Fibroblast of upper back skin (primary cell): ENCODE results near the gene PDCD4.
"Not testable (repeated sequence)": the region's sequence is repeated elsewhere in the genome, so short reads cannot be mapped to it uniquely, and the experiment has no call there.

Source experiments
- DNase-seq: peaks from one replicate; pipeline ENCODE4 v3.0.0-alpha.2; 2013

The PDCD4 gene

GRCh38 chr10:110862961-110863360 lies 8.8 kb upstream of the PDCD4 start:
- DNase-seq, result no peak

GRCh38 chr10:110863361-110863760 lies 8.4 kb upstream of the PDCD4 start:
- DNase-seq, result peak; percentile 34

- DNase-seq, result no peak
Observed at GRCh38 chr10:110863956-110864355, 7.8 kb upstream of the PDCD4 start.

DNA sequence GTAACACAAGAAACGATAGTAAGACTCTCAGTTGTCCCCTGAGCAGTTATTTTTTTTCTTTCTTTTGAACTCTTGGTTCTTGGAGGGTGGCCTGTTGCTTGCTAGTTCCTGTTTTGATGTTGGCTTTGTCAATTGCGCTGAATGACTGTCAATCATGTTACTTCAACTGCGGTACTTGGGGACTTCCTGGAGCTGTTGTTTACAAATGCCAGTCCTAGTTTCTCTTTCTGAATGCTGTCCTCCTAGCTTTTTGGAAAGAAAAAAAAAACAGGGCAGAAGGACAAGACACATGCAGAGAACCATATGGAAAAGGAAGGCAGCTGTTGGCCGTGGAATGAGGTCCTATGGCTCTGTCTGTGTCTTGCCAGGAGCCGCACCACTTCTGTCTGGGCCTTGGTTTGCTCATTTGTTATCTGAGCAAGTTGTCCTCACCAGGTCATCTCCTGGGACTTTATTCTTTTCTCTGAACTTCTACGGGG lies 7.0 kb upstream of the PDCD4 start:
- DNase-seq, result no peak

DNA sequence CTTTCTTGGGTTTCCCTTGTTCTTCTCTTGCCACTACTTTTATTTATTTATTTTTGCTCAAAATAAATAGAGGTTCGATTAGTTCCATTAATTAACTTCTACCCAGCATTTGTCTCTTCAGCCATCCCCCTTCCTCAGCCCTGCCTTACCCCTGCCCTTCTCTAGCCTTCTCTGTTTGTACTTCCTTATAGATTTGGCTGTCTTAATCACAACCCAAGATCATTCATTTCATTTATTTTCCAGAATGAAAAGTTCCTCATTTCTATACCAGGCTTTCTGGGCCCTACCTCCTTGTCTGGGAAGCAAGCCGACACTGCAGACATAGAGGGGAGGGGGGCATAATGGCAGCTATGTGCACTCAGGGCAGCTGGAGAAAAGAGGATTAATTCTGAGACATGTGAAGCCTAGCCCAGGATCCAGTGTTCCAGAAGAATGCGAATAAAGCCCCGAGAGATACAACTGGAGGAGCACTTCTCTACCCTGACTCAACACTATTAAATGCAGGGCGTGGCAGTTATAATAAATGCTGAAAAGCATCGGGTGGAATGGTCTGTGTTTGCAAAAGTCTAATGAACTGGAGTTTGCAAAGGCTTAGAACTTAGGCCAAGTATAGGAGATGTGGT lies 6.4 kb upstream of the PDCD4 start:
- peak; percentile 80 for DNase-seq

DNA sequence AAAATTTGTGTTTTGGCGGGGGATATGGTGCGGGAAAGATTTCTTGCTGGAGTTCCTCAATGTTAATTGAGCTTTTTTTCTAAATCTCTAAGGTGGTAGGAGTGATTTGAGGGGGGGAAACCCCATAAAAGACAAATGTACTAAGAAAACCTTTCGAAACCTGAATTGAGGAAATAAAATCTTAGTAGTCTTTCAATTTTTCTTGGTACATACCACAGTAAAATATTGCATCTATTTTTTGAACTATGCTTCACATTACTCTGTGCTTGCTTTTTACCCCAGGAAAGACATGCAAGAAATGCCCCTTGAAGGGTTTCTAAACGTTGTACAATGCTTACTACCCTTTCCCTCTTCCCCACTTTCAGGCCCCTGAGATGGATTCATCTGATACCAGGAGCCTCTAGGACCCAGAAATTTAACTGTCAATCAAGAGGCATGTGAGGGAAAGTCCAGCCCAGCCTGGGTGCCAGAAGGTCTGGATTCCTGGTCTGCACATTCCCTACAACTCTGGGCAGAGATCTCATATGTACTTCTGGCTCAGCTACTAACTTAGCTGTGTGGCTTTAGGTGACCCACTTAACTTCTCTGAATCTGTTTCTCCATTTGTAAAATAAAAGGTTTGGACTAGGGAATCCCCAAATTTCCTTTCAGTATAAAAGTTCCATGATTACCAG lies 5.8 kb upstream of the PDCD4 start:
- DNase-seq, result no peak

- DNase-seq, result not testable (repeated sequence)
Observed at GRCh38 chr10:110867011-110867806, 4.5 kb upstream of the PDCD4 start.

DNA sequence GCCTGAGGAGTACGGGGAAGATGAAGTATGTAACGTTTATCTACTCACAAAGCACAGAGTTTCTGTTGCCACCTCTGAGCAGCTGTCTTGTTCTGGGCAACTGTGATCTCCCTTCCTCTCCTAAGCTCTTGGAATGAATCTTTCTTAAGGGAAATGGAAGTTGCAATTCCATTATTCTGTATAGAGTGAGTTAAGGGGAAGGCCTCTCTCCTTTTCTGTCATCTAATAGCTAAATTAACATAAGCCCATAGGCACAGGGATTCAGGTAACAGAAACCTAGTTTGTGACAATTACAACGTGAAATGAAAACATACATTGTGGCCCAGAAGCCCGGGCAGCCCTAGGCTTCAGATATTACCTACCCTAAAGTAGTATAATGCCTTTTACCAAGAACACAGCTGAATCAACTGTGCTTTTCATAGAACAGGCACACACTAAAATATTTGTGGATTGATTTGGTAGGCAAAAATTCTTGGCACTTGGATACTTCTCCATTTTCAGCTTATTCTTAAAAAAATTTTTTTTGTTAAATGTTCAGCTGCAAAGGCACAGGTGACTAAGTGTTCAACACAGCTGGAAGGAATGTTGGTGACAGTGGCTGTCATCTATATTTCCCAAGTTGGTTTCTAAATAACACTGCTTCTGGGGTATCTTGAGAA lies 3.8 kb upstream of the PDCD4 start:
- DNase-seq, result no peak

- DNase-seq, result no peak
Observed at GRCh38 chr10:110868981-110869380, 2.7 kb upstream of the PDCD4 start.

GRCh38 chr10:110870823-110871297 lies 868 bp upstream of the PDCD4 start:
- no peak for DNase-seq

GRCh38 chr10:110872145-110872983 lies 636 bp downstream of the PDCD4 start:
- peak; percentile 87 for DNase-seq

- no peak for DNase-seq
Observed at GRCh38 chr10:110872984-110873923, 1.5 kb downstream of the PDCD4 start.

DNA sequence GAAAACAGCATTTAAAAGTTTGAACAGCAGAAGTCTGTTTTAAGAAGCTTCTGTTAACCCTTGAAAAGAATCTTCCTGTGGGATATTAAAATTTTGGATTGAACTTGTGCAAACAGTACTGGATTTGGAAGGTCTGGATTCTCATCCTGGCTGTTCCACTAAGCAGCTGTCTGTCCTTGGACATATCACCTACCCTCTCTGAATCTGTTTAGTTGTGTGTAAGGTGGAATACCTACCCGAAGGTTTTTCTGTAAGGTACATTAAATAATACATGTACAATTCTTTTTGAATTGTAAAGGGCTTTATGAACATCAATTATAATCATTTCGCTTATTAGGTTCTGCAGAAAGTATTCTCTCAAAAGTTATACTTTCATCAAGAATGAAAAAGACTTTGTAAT lies 2.2 kb downstream of the PDCD4 start:
- no peak for DNase-seq

DNA sequence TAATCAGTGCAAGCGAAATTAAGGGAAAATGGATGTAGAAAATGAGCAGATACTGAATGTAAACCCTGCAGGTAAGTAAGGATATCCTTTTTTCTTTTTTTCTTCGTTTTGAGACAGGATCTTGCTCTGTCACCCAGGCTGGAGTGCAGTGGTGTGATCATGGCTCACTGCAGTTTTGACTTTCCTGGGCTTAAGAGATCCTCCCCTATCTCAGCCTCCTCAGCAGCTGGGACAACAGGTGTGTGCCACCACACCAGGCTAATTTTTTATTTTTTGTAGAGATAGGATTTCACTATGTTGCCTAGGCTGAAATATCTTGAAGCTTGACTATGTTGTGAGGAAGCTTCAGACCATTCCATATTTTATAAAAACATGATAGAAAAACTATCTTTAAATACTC lies 4.3 kb downstream of the PDCD4 start:
- no peak for DNase-seq

DNA sequence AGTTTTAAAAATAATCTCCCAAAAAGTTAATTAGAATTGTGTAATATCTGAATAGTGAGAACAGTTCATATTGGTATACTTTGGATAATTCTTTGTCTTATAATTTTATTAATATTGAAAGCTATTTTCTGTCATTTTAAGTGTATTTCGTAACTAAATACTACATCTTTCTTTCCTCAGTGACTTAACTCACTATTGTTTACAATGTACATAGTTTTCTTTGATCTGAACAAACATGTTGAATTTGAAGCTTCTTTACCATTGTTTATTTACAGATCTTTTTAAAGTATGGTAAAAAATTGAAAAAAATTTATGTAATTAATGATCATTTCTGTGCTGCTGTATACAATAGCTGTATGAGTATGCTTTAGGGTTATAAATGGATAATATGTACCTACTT lies 5.1 kb downstream of the PDCD4 start:
- no peak for DNase-seq

DNA sequence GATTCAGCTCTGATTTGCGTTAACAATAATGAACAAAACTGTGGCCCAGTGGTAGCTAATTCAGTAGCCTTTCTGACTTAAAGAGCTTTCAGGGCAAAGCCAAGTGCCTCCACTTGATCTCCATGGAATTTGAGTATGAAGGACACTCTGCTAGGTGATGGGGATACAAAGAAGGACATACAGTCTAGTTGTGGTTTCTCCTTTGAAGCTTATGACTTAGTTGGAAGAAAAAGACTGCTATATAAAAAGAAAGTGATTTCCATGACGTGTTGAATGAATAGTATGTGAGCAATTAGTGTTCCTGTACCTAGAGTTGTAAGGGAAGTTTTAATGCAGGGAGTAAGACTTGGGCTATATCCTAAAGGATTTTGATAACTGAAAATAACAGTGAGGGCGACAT lies 8.3 kb downstream of the PDCD4 start:
- DNase-seq, result no peak

DNA sequence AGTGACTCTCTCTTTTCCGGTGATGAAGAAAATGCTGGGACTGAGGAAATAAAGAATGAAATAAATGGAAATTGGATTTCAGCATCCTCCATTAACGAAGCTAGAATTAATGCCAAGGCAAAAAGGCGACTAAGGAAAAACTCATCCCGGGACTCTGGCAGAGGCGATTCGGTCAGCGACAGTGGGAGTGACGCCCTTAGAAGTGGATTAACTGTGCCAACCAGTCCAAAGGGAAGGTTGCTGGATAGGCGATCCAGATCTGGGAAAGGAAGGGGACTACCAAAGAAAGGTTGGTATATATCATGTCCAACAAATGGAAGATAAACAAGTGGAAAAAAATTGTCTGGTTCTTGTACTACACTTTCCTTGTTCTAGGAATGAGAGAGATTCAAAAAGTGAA lies 9.5 kb downstream of the PDCD4 start:
- no peak for DNase-seq

DNA sequence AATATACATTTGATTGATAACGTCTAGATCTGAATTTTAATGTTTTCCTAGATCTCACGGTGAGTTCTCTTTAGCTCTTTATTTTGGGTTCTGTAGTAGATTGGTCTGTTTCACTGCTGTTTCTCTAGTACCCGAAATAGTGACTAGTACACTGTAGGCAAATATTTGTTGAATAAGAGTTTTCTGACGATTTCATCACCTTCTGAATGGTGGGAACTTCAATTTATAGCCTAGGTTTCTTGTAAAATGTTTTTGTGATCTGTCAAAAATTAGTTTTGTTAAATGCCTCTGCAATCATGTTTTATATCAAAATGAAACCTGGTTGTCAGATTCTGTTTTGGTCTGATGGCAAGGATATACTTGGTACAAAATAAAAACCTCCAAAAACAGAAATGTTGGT lies 10.2 kb downstream of the PDCD4 start:
- DNase-seq, result no peak

GRCh38 chr10:110883924-110884323 lies 12.2 kb downstream of the PDCD4 start:
- no peak for DNase-seq

GRCh38 chr10:110885932-110886674 lies 14.4 kb downstream of the PDCD4 start:
- DNase-seq, result no peak
